Hematopoietic multipotent progenitor cell treated with erythropoietin and hydrocortisone succinate and interleukin-3 and kit ligand, for 17 days (in vitro differentiated cells): ENCODE results near the gene IL21R.
"Not testable (repeated sequence)": the region's sequence is repeated elsewhere in the genome, so short reads cannot be mapped to it uniquely, and the experiment has no call there.

Source experiments
- DNase-seq: peaks from one replicate; pipeline ENCODE4 v3.0.0-alpha.2; 2015; ENCODE audit warnings: low spot score

The IL21R gene

DNA sequence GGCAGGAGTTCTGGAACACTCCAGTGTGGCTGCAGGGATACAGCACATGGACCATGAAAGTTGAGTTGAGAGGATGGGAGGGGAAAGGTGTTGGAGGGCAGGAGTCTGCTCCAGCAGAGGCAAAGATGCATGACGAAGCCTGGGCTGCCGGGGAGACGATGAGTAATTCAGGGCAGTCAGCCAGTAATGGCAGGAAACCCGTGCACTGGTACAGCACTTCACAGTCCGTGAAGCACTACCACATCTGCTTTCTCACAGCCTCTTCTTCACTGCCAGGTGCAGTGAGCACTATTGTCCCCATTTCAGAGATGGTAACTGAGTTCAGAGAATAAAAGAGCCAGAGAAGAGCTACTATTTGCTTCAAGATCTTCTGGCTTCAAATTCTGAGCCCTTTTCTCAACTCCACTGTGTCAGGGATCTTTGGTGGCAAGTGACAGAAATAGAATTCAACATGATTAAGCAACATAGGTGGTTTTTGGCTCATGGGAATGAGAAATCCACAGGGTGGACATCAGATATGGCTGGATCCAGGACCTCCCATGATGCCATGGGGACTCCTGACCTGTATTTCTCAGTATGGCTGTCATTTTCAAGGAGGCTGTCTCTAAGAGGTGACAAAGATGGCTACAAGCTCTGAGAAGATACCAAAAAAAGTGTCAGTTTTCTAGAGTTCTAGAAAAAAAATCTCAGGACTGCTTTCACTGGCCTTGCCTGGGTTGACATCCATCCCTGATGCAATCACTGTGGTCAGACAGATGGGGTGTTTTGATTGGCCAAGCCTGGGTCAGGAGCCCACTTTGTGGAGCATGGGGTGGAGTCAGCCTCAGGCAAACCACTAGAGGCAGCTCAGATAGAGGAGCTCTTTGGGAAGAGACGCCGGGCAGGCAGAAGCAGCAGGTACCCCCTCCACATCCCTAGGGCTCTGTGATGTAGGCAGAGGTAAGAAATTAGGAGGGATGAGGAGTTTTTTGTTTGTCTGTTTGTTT is 24.7 kb downstream of the IL21R start:
- DNase-seq: no peak

DNA sequence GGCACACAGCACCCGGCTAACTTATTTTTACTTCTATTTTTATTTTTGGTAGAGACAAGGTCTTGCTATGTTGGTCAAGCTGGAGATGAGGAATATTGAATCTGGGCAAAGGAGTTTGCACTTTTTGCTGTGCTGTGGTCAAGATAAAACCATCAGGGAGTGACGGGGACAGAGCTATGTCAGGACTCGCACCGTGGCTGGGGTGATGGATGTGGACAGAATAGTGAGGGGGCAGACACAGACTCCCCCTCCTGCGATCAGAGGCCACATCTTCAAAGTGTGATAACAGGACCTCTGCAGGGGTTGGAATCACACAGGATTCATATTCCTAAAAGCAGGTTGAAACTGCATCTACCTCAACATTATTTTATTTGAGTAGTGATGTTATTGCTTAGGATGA is 25.6 kb downstream of the IL21R start:
- no peak for DNase-seq

DNA sequence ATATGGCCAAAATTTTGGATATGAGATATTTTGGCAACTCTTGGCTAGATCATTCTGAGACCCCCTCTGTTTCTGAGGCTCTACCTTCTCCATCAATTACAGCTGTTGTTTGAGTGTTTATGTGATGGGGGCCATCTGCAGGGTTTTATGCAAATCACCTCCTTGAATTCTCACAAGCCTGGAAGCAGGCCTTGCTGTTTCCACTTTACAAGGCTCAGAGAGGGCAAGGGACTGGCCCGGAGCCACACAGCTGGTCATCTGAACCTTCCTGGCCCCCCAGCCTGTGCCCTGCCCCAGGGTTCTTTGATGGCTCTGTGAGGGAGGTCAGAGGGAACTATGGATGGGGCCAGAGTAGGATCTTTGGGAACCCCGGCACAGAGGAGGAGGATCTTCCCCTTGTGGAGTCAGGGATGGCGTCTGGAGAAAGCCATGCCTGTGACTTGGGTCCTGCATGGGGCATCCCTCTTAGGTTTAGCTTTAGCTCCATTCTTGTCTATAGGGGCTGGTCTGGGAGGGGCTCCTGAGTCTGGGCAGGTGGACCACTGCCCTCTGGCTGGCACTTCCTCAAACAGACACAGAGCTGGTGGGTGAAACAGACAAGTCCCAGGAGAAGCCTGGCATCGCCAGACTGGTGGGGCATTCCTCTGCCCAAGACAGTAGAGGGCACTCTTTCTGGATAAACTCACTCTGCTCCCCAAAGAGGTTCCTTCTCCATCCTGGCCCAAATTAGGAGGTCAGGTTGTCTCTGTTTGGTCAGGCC is 26.2 kb downstream of the IL21R start:
- no peak for DNase-seq

DNA sequence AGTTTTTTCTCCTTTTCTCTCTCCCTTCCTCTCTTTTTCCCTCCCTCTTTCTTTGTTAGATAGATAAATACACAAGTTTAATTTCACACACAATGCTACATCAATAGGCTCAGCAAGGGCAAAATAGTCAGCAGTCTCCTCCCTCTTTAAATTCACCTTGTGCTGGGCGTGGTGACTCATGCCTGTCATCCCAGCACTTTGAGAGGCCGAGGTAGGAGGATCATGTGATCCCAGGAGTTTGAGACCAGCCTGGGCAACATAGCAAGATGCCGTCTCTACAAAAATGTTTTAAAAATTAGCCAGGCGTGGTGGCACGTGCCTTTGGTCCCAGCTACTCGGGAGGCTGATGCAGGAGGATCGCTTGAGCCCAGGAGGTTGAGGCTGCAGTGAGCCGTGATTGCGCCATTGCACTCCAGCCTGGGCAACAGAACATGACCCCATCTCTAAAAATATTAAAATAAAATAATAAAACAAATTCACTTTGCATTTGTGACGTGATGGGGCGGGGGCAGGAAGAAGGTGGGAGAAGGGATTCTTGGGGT is 27.4 kb downstream of the IL21R start:
- DNase-seq: no peak

DNA sequence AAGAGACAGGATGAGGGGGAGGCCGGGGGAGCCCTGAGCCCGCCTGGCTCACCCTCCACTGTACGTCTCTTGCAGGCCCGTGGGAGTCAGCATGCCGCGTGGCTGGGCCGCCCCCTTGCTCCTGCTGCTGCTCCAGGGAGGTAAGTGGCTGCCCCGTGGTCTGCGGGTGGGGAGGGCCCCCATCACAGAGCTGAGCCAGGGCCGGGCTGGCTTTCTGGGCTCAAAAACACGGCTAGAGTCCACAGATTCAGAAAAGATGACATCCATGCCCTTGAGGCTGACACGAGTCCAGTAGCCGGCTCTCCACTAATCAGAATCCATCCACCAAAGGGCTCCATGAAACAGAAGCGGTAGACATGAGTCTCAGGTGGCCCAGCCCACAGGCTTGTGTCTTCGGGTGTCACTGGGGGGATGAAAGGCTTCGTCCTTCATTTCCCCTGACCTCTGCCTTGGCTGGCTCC is 28.0 kb downstream of the IL21R start:
- no peak for DNase-seq

DNA sequence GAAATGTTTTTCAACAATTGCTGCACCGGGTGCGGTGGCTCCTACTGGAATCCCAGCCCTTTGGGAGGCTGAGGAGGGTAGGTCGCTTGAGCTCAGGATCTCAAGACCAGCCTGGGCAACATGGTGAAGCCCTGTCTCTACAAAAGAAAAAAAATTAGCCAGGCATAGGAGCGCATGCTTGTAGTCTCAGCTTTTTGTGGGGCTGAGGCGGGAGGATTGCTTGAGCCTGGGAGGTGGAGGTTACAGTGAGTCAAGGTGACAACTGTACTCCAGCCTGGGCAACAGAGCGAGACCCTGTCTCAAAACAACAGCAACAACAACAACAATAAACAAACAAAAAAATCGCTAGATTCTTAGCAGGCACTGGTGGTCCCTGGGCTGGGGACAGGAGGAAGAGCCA is 28.5 kb downstream of the IL21R start:
- DNase-seq: no peak

DNA sequence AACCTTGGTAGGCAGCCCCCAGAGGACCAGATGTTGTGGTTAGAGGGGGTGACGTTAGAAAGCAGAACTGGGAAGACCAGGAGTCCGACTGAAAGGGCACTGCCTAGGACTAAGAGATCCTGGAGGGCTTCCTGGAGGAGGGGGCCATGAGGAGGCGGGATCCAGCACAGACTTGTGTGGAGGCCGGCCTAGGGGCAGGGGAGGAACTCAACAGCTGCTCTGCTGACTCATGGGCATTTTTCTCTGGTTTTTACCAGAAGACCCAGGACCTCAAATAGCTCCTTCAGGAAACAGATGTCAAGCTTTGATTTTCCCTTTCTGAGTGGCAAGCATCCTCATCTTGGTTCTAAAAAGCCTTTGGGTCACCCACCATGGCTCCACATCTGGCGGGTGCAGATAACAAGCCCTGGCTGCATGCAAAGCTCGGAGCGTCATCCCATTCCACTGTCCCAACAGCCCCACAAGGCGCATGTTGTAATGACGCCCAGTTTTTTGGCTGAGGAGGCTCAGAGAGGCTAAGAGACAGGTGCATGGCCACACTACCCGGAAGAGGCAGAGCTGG is 29.0 kb downstream of the IL21R start:
- DNase-seq: no peak

DNA sequence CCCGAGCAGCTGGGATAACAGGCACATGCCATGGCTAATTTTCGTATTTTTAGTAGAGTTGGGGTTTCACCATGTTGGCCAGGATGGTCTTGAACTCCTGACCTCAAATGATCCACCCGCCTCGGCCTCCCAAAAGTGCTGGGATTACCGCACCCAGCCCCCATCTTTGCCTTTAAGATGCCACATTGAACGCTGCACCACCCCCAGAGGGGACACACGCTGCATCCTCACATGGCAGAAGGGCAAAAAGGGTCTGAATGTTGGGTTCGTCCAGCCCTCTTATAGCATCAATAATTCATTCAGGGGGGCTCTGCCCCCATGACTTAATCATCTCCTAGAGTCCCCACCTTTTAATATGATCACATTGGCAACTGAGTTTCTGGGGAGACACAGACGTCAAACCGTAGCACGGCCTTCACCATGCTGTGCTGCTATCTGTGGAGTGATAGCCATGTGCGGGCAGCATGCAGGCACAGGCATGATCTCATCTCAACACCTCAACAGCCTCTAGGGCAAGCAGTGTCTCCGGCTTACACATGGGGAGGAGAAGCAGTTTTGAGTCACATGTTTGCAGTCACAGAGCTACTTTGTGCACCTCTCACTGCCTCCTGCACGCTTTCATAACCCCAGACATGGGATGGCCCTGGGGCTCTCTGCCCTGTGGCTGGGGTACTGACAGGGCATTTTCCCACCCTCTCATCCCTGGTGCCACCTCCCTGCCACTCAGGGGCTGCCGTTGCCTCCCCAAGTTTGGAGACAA is 30.0 kb downstream of the IL21R start:
- DNase-seq: no peak

DNA sequence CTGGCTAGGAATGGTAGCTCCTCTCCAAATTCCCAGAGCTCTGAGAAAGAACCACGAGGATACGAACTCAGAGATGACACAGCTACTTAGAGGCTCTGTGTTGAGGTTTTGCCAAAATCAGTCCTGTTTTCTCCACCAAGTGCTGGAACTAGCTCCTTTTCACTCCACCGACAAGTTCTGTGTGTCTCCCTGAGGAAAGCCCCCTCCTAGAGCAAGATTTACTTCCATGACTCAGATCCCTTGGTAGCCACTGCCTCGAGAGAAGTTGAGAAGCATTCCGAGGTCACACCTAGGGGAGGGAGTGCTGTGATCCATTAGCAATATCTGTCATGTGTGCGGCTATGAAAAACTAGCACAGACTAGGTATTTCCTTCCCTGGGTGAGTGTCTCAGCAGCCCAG is 30.6 kb downstream of the IL21R start:
- no peak for DNase-seq

DNA sequence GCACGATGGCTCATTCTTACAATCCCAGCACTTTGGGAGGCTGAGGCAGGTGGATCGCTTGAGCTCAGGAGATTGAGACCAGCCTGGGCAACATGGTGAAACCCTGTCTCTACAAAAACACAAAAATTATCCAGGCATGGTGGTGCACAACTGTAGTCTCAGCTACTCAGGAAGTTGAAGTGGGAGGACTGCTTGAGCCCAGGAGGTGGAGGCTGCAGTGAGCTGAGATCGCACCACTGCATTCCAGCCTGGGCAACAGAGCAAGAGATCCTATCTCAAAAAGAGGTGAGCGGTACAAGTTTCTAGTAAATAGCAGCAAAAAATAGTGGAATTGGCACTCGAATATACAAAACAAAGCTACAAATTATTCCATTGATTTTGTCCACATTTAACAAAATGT is 31.2 kb downstream of the IL21R start:
- DNase-seq: not testable (repeated sequence)

DNA sequence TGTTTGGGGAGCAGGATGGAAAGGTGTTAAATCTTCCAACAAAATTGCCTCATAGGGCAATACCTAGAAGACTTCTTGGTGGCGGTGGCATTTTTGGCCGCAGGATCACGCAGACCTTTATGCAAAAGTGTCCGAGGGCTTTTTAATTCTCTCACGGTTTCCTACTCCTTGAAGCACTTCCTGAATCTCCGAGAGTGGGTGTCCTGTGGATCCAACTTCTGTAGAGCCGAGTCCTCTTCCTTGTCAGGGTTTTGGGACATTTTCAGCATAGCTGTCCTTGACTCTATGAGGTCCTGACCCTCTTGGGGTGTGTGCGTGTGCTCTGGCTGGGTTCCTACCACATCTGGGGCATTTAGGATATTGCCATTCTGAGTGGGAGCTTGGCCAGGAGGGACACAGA is 31.7 kb downstream of the IL21R start:
- no peak for DNase-seq

DNA sequence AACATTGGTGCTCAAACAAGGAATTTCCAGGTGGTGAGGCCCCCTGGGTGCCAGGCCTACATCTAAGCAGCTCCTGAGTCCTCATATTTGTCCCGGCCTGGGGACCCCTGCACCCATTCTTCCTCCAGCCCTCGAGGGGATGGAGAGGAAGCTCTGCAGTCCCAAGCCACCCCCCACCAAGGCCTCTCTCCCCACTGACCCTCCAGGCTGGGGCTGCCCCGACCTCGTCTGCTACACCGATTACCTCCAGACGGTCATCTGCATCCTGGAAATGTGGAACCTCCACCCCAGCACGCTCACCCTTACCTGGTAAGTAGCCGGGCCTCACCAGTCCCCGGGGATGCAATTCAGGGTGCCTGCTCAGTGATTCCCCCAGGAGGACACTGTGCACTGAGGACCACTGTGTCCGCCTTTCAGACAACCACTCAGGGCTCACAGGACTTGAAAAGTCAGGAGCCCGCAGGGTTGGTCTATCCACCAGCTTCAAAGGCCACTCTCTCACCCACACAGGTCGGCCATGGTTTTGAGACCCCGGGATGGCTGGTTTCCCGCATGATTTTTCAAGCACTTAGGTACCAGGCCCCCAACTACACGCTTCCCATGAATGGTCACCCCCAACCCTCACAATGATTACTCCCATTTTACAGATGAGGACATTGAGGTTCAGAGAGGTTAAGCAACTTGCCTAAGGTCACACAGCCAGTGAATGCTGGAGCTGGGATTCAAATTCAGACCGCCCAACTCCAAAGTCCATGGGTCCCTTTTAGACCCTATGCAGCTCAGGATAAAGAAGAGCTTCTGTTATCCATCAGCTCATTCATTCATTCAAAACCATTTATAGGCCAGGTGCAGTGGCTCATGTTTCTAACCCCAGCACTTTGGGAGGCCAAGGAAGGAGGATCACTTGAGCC is 32.4 kb downstream of the IL21R start:
- DNase-seq: no peak

DNA sequence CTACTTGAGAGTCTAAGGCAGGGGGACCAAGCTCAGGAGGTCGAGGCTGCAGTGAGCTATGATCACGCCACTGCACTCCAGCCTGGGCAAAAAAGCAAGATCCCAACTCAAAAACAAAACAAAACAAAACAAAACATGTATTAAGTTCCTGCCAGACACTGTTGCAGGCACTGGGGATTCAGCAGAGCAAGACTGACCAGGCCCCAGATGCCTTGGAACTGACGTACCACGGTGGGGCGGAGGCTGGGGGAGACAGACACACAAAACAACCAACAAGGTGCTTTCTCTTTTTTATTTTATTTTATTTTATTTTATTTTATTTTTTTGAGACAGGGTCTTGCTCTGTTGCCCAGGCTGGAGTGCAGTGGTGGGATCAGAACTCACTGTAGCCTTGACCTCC is 33.2 kb downstream of the IL21R start:
- not testable (repeated sequence) for DNase-seq

DNA sequence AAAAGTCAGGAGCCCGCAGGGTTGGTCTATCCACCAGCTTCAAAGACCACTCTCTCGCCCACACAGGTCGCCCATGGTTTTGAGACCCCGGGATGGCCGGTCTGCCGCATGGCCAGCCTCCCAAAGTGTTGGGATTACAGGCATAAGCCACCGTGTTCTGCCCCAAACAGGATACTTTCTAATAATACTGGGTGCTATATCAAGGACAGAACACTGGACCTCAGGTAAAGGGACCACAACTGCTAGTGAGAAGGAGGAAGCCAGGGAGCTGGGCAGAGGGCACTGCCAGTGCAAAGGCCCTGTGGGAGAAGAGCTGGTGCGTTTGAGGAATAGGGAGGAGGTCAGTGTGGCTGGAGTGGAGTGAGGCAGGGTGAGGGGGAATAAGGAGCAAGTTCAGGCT is 34.1 kb downstream of the IL21R start:
- DNase-seq: no peak

DNA sequence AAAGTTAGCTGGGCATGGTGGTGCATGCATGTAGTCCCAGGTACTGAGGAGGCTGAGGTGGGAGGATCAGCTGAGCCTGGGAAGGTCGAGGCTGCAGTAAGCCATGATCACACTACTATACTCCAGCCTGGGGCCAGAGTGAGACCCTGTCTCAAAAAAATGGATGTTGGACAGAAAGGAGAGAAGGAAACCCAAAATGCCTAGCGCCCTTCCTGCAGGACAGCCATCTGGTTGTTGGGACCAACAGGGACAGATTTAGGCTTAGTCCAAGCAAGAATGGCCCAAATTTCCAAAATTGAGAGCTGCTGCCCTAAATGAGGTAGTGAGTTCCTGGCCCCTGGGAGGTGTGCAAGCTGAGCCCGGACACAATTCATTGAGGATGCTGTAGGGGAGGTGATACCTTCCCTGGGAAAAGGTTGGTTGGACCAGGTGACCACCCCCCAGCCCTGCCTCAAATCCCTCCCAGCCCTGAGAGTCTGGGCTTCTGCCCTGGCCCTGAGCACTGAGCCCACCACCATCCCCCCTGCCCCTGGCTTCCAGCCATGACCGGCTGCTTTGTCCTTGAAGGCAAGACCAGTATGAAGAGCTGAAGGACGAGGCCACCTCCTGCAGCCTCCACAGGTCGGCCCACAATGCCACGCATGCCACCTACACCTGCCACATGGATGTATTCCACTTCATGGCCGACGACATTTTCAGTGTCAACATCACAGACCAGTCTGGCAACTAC is 35.1 kb downstream of the IL21R start:
- DNase-seq: no peak

DNA sequence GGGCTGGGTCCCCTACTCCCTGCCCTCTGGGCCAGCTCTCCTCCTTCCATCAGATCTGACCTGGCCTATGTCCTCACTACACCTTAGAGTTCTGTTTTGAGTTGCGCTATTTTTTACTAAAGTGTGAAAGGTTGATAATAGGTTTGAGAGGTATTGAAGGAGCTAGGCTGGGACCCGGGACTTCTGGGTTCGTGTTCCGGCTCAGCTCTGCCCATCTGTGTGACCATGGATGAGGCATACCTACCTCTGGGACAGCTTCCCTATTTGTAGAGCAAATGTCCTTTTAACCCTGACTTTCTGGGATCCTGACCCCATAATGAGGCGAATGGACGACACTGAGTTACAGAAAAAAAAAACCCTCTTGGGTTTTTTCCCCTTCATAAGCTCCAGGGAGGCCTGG is 36.0 kb downstream of the IL21R start:
- DNase-seq: no peak

DNA sequence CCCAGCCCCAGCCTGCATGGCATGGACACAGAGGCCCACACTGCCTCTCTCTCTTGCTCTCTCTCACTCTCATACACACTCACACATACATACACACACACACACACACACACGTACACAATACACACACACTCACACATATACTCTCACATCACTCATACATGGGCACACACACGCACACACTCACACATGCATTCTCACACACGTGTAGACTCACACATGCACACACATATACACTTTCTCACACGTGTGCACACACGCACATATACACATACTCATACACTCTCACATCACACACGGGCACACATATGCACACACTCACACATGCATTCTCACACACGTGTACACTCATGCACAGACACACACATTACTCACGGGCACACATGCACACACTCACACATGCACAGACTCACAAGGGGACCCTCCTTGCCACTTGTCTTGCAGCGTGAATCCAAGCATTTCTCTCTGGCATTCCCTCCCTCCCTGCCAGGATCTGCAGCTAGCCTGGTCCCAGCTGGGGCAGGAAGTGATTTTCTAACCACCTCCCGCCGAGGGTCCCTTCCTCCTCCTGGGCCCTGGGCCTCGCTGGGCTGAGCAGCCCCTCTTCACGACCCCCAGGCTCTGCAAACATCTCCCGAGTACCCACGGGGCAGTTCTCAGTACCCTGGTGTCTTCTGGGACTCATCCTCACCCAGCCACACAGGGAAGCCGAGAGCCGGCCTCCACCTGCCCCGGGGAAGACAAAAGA is 37.5 kb downstream of the IL21R start:
- no peak for DNase-seq

DNA sequence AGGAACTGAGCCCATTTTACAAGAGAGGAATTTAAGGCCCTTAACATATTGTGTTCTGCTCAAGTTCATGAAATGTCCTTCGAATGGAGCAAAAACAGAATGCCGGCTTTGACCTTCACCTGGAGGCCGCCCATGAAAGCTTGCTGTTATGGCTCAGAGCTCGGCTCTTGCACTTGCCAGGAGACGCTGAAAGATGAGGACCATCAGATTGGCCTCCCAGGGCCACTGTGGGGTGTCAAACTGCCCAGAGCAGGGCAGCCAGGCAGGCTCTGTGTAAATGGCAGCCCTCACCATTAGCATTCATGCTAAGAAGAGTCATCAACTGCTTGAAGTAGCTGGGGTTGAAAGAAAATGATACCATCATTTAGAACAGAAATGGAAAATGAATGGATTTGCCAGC is 39.3 kb downstream of the IL21R start:
- no peak for DNase-seq

DNA sequence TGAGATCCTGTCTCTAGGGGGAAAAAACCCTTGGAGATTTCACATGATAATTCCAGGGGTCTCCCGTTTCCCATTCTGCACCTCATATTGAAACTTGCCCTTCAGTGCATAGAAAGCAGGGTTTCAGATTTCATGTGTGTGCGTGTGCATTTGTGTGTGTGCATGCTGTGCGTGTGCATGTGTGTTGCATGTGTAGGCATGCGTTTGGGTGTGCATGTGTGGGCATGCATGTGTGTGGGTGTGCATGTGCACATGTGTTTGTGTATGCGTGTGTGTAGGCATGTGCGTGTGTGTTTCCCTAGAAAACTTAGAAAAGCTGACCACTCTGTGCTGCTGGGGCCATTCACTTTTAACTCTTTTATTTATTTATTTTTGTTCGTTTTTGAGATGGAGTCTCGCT is 40.0 kb downstream of the IL21R start:
- DNase-seq: no peak
